ENCODE data around the gene MMP3.

The MMP3 gene

DNA sequence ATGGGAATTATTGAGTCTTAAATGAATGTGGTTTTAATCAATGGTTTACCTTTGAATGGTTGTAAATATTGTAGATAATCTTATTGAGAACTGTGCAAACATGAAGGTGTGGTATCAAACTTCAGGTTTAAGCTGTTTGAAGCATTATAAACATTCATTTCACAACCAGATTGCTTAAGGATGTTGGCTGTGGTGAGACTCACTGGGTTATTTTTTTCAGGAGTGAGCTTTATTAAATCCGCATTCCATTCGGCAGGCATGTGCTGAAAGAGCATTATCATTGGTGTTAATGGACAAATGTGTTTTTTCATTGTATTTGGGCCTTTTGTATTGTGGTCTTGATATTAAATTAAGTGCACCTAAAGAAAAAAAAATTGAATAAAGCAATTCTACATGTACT is 9.7 kb downstream of the MMP3 start:
- Histone ChIP-seq H3K27me3 (ENCODE audit: control insufficient read depth, low read length) (no peaks in the 10 kb centered on the region), H4K20me1 (ENCODE audit: control insufficient read depth, insufficient read depth, low read depth, low read length) (no peaks in the 10 kb centered on the region), H3K36me3 (ENCODE audit: control insufficient read depth, low read length) (no peaks in the 10 kb centered on the region), H3F3A (ENCODE audit: control insufficient read depth, insufficient read depth) (no peaks in the 10 kb centered on the region), H3K9me3 (ENCODE audit: control insufficient read depth, insufficient read depth, low read length) (no peaks in the 10 kb centered on the region), H3K4me1 (ENCODE audit: control insufficient read depth, low read length) (no peaks in the 10 kb centered on the region), H3K9me2 (replicated peaks; ENCODE audit: control insufficient read depth, low read length) (no peaks in the 10 kb centered on the region), H3K4me3 (ENCODE audit: low read length) (no peak overlapping the region), H3K79me2 (ENCODE audit: control insufficient read depth, low read length) (no peaks in the 10 kb centered on the region), H3K4me2 (ENCODE audit: low read length) (no peak overlapping the region), H3K27ac (ENCODE audit: low read depth, low read length) (no peak overlapping the region)
- TF ChIP-seq EZH2phosphoT487 (IDR thresholded peaks at IDR 0.05; ENCODE audit: borderline replicate concordance, low read length): no peak
- no peak for TF ChIP-seq CTCF (IDR thresholded peaks at IDR 0.05; ENCODE audit: low read depth, low read length, poor library complexity, severe bottlenecking)

GRCh38 chr11:102832612-102833011 is 10.8 kb downstream of the MMP3 start:
- H4K20me1 ChIP-seq (ENCODE audit: control insufficient read depth, insufficient read depth, low read depth, low read length): no peaks in the 10 kb centered on the region
- TF ChIP-seq EZH2phosphoT487 (IDR thresholded peaks at IDR 0.05; ENCODE audit: borderline replicate concordance, low read length): no peak

GRCh38 chr11:102831489-102832440 is 11.6 kb downstream of the MMP3 start:
- Histone ChIP-seq H3K4me3 (ENCODE audit: low read length) (no peak overlapping the region), H3K27ac (ENCODE audit: low read depth, low read length) (no peak overlapping the region)
- TF ChIP-seq EZH2phosphoT487 (IDR thresholded peaks at IDR 0.05; ENCODE audit: borderline replicate concordance, low read length) (no peak), CTCF (IDR thresholded peaks at IDR 0.05; ENCODE audit: low read depth, low read length, poor library complexity, severe bottlenecking) (no peak)

More at GRCh38 chr11:102832612-102833011, 10.8 kb downstream of the MMP3 start:
- Histone ChIP-seq H3K4me1 (ENCODE audit: control insufficient read depth, low read length) (no peaks in the 10 kb centered on the region), H3K27me3 (ENCODE audit: control insufficient read depth, low read length) (no peaks in the 10 kb centered on the region), H3K9me3 (ENCODE audit: control insufficient read depth, insufficient read depth, low read length) (no peaks in the 10 kb centered on the region), H3K36me3 (ENCODE audit: control insufficient read depth, low read length) (no peaks in the 10 kb centered on the region), H3K4me3 (ENCODE audit: low read length) (no peak overlapping the region), H3K79me2 (ENCODE audit: control insufficient read depth, low read length) (no peaks in the 10 kb centered on the region), H3K4me2 (ENCODE audit: low read length) (no peak overlapping the region), H3F3A (ENCODE audit: control insufficient read depth, insufficient read depth) (no peaks in the 10 kb centered on the region), H3K9me2 (replicated peaks; ENCODE audit: control insufficient read depth, low read length) (no peaks in the 10 kb centered on the region), H3K27ac (ENCODE audit: low read depth, low read length) (no peak overlapping the region)

DNA sequence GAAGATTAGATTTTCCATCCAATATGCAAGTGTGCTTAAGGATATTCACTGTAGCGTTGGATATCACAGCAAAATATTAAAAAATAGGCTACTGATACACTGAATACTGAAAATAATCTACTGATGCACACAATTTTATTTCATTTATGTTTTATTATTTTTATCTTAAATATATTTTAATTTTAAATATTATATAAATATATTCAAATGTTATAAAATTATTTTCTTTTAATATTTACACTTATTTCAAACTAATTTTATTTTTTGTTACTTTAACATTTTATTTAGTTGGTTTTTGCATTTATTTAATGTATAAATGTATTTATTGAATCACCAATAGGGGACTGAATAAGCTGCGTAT is 12.3 kb downstream of the MMP3 start:
- H3K27me3 ChIP-seq (ENCODE audit: control insufficient read depth, low read length): no peaks in the 10 kb centered on the region
- no peak overlapping the region for H3K4me2 ChIP-seq (ENCODE audit: low read length)
- H3K27ac ChIP-seq (ENCODE audit: low read depth, low read length): no peak overlapping the region
- H3K79me2 ChIP-seq (ENCODE audit: control insufficient read depth, low read length): no peaks in the 10 kb centered on the region
- H3K9me2 ChIP-seq (replicated peaks; ENCODE audit: control insufficient read depth, low read length): no peaks in the 10 kb centered on the region
- H3K36me3 ChIP-seq (ENCODE audit: control insufficient read depth, low read length): no peaks in the 10 kb centered on the region
- no peaks in the 10 kb centered on the region for H3K4me1 ChIP-seq (ENCODE audit: control insufficient read depth, low read length)
- no peak for TF ChIP-seq CTCF (IDR thresholded peaks at IDR 0.05; ENCODE audit: low read depth, low read length, poor library complexity, severe bottlenecking)
- TF ChIP-seq EZH2phosphoT487 (IDR thresholded peaks at IDR 0.05; ENCODE audit: borderline replicate concordance, low read length): no peak
- no peaks in the 10 kb centered on the region for H4K20me1 ChIP-seq (ENCODE audit: control insufficient read depth, insufficient read depth, low read depth, low read length)
- H3K4me3 ChIP-seq (ENCODE audit: low read length): no peak overlapping the region
- H3F3A ChIP-seq (ENCODE audit: control insufficient read depth, insufficient read depth): no peaks in the 10 kb centered on the region
- no peaks in the 10 kb centered on the region for H3K9me3 ChIP-seq (ENCODE audit: control insufficient read depth, insufficient read depth, low read length)

More at GRCh38 chr11:102831489-102832440, 11.6 kb downstream of the MMP3 start:
- no peak overlapping the region for H3K4me2 ChIP-seq (ENCODE audit: low read length)
- no peaks in the 10 kb centered on the region for H3K79me2 ChIP-seq (ENCODE audit: control insufficient read depth, low read length)
- no peaks in the 10 kb centered on the region for H3K4me1 ChIP-seq (ENCODE audit: control insufficient read depth, low read length)
- no peaks in the 10 kb centered on the region for H3K27me3 ChIP-seq (ENCODE audit: control insufficient read depth, low read length)
- no peaks in the 10 kb centered on the region for H4K20me1 ChIP-seq (ENCODE audit: control insufficient read depth, insufficient read depth, low read depth, low read length)
- H3K36me3 ChIP-seq (ENCODE audit: control insufficient read depth, low read length): no peaks in the 10 kb centered on the region
- H3K9me2 ChIP-seq (replicated peaks; ENCODE audit: control insufficient read depth, low read length): no peaks in the 10 kb centered on the region
- H3F3A ChIP-seq (ENCODE audit: control insufficient read depth, insufficient read depth): no peaks in the 10 kb centered on the region
- H3K9me3 ChIP-seq (ENCODE audit: control insufficient read depth, insufficient read depth, low read length): no peaks in the 10 kb centered on the region

Measured in DOHH2 (cell line).